NB4 (cell line): Measurements from ENCODE around the gene NCOA1.

Source experiments
- POLR2A ChIP-seq: IDR thresholded peaks from 2 replicates; pipeline ENCODE4 v1.6.1; 2011; ENCODE audit warnings: mild to moderate bottlenecking; ENCODE audit not compliant: insufficient read length; ENCODE audit errors: extremely low read depth
- TF ChIP-seq, protein P1 (sequence below): IDR thresholded peaks from one replicate; pipeline ENCODE4 v1.5.1; 2012; ENCODE audit warnings: low read depth, low read length
- TF ChIP-seq, protein P2 (sequence below): IDR thresholded peaks from 2 replicates; pipeline ENCODE4 v1.6.1; 2011; ENCODE audit warnings: low read depth, low read length

- TF ChIP-seq, protein P1, sequence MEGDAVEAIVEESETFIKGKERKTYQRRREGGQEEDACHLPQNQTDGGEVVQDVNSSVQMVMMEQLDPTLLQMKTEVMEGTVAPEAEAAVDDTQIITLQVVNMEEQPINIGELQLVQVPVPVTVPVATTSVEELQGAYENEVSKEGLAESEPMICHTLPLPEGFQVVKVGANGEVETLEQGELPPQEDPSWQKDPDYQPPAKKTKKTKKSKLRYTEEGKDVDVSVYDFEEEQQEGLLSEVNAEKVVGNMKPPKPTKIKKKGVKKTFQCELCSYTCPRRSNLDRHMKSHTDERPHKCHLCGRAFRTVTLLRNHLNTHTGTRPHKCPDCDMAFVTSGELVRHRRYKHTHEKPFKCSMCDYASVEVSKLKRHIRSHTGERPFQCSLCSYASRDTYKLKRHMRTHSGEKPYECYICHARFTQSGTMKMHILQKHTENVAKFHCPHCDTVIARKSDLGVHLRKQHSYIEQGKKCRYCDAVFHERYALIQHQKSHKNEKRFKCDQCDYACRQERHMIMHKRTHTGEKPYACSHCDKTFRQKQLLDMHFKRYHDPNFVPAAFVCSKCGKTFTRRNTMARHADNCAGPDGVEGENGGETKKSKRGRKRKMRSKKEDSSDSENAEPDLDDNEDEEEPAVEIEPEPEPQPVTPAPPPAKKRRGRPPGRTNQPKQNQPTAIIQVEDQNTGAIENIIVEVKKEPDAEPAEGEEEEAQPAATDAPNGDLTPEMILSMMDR = no peak
- no peak for TF ChIP-seq POLR2A
- TF ChIP-seq, protein P2, sequence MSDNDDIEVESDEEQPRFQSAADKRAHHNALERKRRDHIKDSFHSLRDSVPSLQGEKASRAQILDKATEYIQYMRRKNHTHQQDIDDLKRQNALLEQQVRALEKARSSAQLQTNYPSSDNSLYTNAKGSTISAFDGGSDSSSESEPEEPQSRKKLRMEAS = no peak
Measured at GRCh38 chr2:24650997-24651642, 160.1 kb downstream of the NCOA1 start.
